22Rv1 (cell line): Measurements from ENCODE around the gene EEIG2.

ENCODE experiments used
- ZFX ChIP-seq: fragments of 450-650 bp; IDR thresholded peaks from 2 replicates; pipeline ENCODE4 v1.6.1; 2017; ENCODE audit warnings: antibody characterized with exemption, borderline replicate concordance
- TF ChIP-seq, protein P1 (sequence below): fragments of 450-650 bp; IDR thresholded peaks from 2 replicates; pipeline ENCODE4 v1.5.1; 2017; ENCODE audit warnings: mild to moderate bottlenecking

DNA sequence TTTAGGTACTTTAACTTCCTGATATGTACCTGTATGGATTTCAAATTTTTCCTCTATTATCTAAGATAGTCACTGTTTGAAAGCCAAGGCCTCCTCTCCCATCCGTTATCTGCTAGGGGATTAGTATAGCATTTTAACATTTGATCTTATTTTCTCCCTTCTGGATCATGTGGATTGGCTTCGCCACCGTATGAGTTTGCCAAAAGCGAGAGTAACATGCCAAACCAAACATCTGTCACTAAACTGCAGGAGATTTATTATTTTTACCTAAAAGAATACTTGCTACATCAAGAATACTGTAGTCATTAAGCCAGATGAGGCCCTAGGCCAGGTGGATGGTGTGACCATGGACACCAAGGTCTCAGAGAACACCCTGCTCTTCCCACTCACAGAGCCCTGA is 28.5 kb upstream of the EEIG2 start:
- TF ChIP-seq, protein P1, sequence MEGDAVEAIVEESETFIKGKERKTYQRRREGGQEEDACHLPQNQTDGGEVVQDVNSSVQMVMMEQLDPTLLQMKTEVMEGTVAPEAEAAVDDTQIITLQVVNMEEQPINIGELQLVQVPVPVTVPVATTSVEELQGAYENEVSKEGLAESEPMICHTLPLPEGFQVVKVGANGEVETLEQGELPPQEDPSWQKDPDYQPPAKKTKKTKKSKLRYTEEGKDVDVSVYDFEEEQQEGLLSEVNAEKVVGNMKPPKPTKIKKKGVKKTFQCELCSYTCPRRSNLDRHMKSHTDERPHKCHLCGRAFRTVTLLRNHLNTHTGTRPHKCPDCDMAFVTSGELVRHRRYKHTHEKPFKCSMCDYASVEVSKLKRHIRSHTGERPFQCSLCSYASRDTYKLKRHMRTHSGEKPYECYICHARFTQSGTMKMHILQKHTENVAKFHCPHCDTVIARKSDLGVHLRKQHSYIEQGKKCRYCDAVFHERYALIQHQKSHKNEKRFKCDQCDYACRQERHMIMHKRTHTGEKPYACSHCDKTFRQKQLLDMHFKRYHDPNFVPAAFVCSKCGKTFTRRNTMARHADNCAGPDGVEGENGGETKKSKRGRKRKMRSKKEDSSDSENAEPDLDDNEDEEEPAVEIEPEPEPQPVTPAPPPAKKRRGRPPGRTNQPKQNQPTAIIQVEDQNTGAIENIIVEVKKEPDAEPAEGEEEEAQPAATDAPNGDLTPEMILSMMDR, result no peak
- TF ChIP-seq ZFX, result no peak
